NCI-H526 treated with DMSO at 0.1 percent for 48 hours (cell line): ENCODE measurements around the gene TTC3.
"Not testable (repeated sequence)": the region's sequence is repeated elsewhere in the genome, so short reads cannot be mapped to it uniquely, and the experiment has no call there.

ENCODE experiments used
- DNase-seq: peaks from one replicate; lab custom pipeline; 2025; lab: John Stamatoyannopoulos, UW

Gene TTC3

GRCh38 chr21:37093977-37094376 is 20.9 kb downstream of the TTC3 start:
- no peak for DNase-seq

DNA sequence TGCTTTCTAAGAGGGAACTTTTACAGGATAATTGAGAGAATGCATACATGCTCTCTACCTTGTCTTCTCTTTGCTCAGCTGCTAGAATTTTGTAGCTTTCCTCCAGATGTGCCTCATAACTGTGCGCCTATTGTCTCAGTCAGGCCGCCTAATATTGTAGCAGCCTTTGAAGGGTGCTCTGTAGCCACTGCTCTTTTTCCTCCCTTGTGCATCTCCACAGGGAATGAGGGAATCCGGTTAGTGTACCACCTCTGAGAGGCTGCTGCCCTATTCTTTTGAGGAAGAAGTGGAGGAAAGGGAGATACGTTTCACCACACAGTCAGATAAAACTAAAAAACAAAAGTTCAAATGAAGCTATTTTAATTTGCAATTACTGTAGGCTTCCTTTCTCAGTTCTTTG is 22.8 kb downstream of the TTC3 start:
- no peak for DNase-seq

DNA sequence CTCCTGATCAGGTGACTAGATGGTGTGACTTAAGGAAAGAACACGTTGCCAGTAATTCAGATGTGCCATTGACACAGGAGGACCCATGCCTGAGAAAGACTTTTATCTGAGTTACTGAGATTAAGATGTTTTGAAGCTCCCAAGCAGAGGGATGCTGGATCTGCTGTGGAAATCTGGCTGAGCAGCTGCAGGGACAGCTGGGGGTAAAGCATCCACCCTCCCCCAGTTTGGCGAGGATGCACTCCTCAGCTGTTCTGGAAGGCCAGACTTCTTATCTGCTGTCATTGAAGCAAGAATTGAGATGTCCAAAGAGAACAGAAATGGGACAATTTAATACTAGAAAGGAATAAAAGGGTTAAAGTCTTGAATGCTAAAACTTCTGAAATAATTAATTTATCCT is 25.7 kb downstream of the TTC3 start:
- DNase-seq: no peak

DNA sequence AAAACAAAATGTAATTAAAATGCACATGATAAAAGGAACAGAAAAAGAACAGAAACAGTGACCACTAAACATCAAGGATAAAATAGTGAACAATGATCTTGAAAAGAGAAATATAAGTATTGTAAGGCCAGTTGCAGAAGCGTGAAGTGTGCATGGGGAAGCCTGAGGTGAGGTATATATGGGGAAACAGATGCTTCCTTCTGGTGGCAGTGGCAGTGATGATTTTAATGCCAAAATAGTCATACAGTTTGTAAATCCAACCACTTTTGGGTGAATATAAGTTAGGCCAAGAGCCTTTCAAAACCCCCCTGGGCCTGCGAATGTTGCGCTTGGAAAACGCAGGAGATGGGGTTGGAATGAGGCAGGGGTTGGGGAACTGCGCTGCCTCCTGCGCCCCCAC is 27.3 kb downstream of the TTC3 start:
- DNase-seq: no peak

- DNase-seq: no peak
These were observed 28.3 kb downstream of the TTC3 start for GRCh38 chr21:37101384-37101783.

DNA sequence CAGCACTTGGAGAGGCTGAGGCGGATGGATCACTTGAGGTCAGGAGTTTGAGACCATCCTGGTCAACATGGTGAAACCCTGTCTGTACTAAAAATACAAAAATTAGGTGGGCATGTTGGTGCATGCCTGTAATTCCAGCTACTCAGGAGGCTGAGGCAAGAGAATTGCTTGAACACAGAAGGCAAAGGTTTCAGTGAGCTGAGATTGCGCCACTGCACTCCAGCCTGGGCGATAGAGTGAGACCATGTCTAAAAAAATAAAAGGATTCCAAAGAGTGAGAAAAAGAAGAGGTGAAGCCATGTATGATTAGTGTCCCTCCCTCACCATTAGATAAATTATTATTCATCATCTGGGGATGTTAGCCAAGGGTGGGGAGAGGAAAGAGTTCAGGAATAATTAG is 29.7 kb downstream of the TTC3 start:
- DNase-seq: not testable (repeated sequence)

DNA sequence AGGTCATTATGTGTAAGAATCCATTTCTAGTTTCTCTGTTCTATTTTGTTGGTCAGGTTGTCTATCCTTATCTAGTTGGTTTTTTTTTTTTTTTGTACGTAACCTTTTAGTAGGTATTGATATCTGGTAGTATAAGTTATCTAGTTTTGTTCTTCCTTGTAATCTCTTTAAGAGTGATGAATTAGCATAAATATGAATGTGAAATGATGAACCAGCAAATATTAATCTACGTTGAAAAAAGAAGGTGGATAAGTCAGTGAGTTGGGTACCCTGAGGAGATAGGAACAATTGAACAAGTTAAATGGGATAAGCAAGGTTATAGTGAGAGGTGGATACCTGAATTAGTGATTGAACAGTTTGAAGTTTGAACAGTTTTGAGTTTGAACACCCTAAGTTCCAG is 33.9 kb downstream of the TTC3 start:
- DNase-seq: no peak

GRCh38 chr21:37111029-37111428 is 38.0 kb downstream of the TTC3 start:
- DNase-seq: not testable (repeated sequence)

DNA sequence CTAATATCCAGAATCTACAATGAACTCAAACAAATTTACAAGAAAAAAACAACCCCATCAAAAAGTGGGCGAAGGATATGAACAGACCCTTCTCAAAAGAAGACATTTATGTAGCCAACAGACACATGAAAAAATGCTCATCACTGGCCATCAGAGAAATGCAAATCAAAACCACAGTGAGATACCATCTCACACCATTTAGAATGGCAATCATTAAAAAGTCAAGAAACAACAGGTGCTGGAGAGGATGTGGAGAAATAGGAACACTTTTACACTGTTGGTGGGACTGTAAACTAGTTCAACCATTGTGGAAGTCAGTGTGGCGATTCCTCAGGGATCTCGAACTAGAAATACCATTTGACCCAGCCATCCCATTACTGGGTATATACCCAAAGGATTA is 41.2 kb downstream of the TTC3 start:
- not testable (repeated sequence) for DNase-seq

DNA sequence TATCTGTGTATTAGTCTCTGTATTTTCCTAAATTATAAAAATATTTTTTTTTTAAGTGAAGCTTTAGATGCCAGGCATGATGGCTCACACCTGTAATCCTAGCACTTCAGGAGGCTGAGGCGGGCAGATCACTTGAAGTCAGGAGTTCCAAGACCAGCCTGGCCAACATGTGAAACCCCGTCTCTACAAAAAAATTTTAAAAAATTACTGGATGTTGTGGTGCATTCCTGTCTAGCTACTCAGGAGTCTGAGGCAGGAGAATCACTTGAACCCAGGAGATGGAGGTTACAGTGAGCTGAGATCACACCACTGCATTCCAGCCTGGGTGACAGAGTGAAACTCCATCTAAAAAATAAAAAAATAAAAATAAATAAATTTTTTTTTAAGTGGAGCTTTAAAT is 43.4 kb downstream of the TTC3 start:
- DNase-seq: not testable (repeated sequence)

GRCh38 chr21:37117204-37117603 is 44.1 kb downstream of the TTC3 start:
- DNase-seq: no peak

DNA sequence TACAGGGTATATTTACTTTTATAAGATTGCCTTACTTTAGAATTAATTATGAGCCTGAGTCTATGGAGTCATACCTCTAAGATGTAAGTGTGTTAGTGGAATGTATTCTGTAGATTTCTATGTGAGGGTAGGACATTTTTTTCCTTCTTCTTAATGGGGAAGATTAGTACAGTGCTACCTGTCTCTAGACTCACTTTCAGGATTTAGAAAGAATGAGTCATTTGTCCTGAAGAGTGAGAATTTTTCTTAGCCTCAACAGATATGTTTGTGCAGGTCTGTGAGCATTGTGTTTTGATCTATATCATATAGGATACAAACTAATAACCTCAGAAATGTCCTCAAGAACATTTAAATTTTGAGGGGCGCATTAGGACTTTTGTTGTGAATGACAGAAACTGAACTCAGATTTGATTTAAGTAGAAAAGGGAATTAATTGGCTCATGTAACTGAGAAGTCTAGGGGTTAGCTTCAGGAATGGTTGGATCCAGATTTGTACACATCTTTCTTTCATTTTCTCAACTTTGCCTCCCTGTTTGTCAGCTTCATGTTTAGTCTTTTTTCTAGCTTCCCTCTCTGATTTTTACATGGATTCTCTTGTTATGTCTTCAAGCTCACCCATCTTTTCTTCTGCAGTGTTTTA is 45.3 kb downstream of the TTC3 start:
- no peak for DNase-seq

- no peak for DNase-seq
These were observed 46.6 kb downstream of the TTC3 start for GRCh38 chr21:37119421-37120218.

GRCh38 chr21:37128076-37128475 is 55.0 kb downstream of the TTC3 start:
- DNase-seq: no peak

DNA sequence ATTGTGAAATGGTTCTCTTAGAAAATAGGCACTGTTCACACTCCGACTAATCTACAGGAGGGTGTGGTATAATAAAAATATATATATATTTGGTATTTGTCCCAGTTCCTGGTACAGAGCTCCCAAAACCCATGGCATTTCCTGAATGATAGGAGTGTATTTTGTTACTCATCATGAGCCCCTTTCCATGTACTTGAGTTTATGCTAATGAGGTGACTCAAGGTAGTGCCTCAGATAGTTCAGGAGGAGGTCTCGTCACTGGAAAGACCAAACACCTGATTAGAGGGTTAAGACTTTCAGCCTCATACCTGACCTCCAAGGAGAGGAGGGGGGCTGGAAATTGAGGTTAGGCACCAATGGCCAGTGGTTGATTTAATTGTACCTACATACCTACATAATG is 57.9 kb downstream of the TTC3 start:
- DNase-seq: no peak

- DNase-seq: no peak
These were observed 63.2 kb downstream of the TTC3 start for GRCh38 chr21:37136261-37136660.

DNA sequence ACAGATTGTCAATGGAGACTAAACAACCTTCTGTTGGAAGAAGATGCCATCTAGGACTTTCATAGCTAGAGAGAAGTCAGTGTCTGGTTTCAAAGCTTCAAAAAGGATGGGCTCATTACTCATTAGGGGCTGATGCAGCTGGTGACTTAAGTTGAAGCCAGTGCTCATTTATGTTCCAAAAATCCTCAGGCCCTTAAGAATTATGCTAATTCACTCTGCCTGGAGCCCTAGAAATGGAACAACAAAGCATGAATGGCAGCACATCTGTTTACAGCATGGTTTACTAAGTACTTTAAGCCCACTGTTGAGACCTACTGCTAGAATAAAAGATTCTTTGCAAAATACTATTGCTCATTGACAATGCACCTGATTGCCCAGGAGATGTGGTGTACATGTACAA is 63.7 kb downstream of the TTC3 start:
- DNase-seq: no peak

GRCh38 chr21:37139154-37139553 is 66.1 kb downstream of the TTC3 start:
- DNase-seq: no peak

GRCh38 chr21:37139902-37140301 is 66.8 kb downstream of the TTC3 start:
- no peak for DNase-seq

DNA sequence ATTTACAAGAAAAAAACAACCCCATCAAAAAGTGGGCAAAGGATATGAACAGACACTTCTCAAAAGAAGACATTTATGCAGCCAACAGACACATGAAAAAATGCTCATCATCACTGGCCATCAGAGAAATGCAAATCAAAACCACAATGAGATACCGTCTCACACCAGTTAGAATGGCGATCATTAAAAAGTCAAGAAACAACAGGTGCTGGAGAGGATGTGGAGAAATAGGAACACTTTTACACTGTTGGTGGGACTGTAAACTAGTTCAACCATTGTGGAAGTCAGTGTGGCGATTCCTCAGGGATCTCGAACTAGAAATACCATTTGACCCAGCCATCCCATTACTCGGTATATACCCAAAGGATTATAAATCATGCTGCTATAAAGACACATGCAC is 70.3 kb downstream of the TTC3 start:
- not testable (repeated sequence) for DNase-seq

DNA sequence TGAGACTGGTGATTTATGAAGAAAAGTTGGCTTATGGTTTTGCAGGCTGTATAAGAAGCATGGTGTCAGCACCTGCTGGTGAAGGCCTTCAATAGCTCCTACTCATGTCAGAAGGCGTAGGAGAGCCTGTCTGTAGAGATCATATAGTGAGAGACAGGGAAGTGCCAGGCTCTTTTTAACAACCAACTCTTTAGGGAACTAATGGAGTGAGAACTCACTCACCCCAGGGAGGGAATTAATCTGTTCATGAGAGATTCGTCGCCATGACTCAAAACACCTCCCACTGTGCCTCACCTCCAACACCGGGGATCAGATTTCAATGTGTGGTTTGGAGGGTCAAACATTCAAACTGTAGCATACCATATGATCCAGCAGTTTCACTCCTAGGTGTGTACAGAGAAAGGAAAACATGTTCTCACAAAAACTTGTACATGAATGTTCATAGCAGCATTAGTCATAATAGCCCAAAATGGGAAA is 72.6 kb downstream of the TTC3 start:
- no peak for DNase-seq

GRCh38 chr21:37146320-37147235 is 73.5 kb downstream of the TTC3 start:
- no peak for DNase-seq

GRCh38 chr21:37149411-37149810 is 76.4 kb downstream of the TTC3 start:
- no peak for DNase-seq
